Measurements from ENCODE around the gene SEMA3D.

SEMA3D gene

GRCh38 chr7:84949067-84949466 lies 237.8 kb downstream of the SEMA3D start:
- Histone ChIP-seq H3K9me3 (ENCODE audit: control insufficient read depth, insufficient read depth, low read length) (no peaks in the 10 kb centered on the region), H3K9ac (ENCODE audit: low read depth, low read length) (no peak overlapping the region), H3K4me1 (ENCODE audit: control insufficient read depth, insufficient read depth, low read length) (0 out of 2 replicates have a peak, but pooled peaks cover 5% of the 10 kb centered on the region), H3K36me3 (ENCODE audit: control insufficient read depth, insufficient read depth, low read length) (no peaks in the 10 kb centered on the region), H3K27me3 (ENCODE audit: control insufficient read depth, insufficient read depth, low read length) (no peaks in the 10 kb centered on the region), H3K4me3 (ENCODE audit: low read depth, low read length) (no peak overlapping the region), H3K27ac (ENCODE audit: low read depth, low read length) (no peak overlapping the region)

DNA sequence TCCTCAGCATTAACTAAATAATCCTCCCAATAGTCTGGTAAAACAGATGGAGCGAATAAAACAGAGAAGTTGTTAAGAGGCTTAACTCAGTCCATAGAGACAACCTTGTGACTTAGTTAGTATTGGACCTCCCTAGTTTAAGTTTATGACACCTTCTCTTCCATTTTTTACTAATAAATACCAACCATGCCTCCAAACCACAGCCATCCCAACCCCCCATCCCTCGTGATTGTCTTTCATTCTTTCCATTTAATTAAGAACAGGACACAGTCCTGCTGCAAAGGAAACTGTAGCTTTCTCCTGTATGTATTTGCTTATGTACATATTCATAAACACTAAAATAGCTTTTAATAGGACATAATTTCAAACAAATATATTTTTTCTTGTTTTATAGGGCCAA lies 238.2 kb downstream of the SEMA3D start:
- Histone ChIP-seq H3K9me3 (ENCODE audit: control insufficient read depth, insufficient read depth, low read length) (no peaks in the 10 kb centered on the region), H3K27ac (ENCODE audit: low read depth, low read length) (no peak overlapping the region), H3K27me3 (ENCODE audit: control insufficient read depth, insufficient read depth, low read length) (no peaks in the 10 kb centered on the region), H3K9ac (ENCODE audit: low read depth, low read length) (no peak overlapping the region), H3K4me3 (ENCODE audit: low read depth, low read length) (no peak overlapping the region), H3K36me3 (ENCODE audit: control insufficient read depth, insufficient read depth, low read length) (no peaks in the 10 kb centered on the region), H3K4me1 (ENCODE audit: control insufficient read depth, insufficient read depth, low read length) (0 out of 2 replicates have a peak, but pooled peaks cover 5% of the 10 kb centered on the region)

DNA sequence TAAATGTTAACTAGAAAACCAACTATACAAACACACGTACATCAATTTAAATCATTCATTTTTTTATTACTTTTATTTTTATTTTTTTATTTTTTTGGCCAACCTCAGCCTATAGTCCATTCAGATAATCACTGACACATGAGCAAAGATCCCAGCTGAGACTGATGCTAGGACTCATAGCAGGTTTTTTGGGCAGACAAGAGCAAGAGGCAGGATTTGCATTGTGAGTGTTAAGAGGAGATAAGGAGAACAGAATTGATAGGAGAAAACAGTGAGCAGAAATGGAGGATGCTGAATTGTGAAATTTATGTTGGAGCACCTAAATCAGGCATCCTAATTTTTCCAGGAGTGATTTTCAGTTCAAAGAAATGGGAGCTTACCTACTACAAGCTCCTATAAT lies 240.3 kb downstream of the SEMA3D start:
- Histone ChIP-seq H3K4me3 (ENCODE audit: low read depth, low read length) (no peak overlapping the region), H3K9me3 (ENCODE audit: control insufficient read depth, insufficient read depth, low read length) (no peaks in the 10 kb centered on the region), H3K4me1 (ENCODE audit: control insufficient read depth, insufficient read depth, low read length) (0 out of 2 replicates have a peak, but pooled peaks cover 5% of the 10 kb centered on the region), H3K27me3 (ENCODE audit: control insufficient read depth, insufficient read depth, low read length) (no peaks in the 10 kb centered on the region), H3K36me3 (ENCODE audit: control insufficient read depth, insufficient read depth, low read length) (no peaks in the 10 kb centered on the region), H3K27ac (ENCODE audit: low read depth, low read length) (no peak overlapping the region), H3K9ac (ENCODE audit: low read depth, low read length) (no peak overlapping the region)
